Measurements from ENCODE around the gene TBC1D21.

TBC1D21 gene

GRCh38 chr15:73858062-73858461, 15.3 kb upstream of the TBC1D21 start:
- DNase-seq (ENCODE audit: low read depth in 3 of 3, low spot score in 1 of 3): no peak

- no peak for DNase-seq (ENCODE audit: low read depth in 3 of 3, low spot score in 1 of 3)
Measured at GRCh38 chr15:73862276-73862675, 11.1 kb upstream of the TBC1D21 start.

- DNase-seq (ENCODE audit: low read depth in 3 of 3, low spot score in 1 of 3): no peak
Measured at GRCh38 chr15:73865379-73865778, 8.0 kb upstream of the TBC1D21 start.

GRCh38 chr15:73865904-73866303, 7.5 kb upstream of the TBC1D21 start:
- DNase-seq (ENCODE audit: low read depth in 3 of 3, low spot score in 1 of 3): no peak

GRCh38 chr15:73866481-73866880, 6.9 kb upstream of the TBC1D21 start:
- no peak for DNase-seq (ENCODE audit: low read depth in 3 of 3, low spot score in 1 of 3)

- DNase-seq (ENCODE audit: low read depth in 3 of 3, low spot score in 1 of 3): no peak
Measured at GRCh38 chr15:73866881-73867410, 6.4 kb upstream of the TBC1D21 start.

GRCh38 chr15:73867426-73867825, 5.9 kb upstream of the TBC1D21 start:
- DNase-seq (ENCODE audit: low read depth in 3 of 3, low spot score in 1 of 3): no peak

- DNase-seq (ENCODE audit: low read depth in 3 of 3, low spot score in 1 of 3): no peak
Measured at GRCh38 chr15:73867956-73868355, 5.4 kb upstream of the TBC1D21 start.

GRCh38 chr15:73869216-73869995, 4.0 kb upstream of the TBC1D21 start:
- DNase-seq (ENCODE audit: low read depth in 3 of 3, low spot score in 1 of 3): no peak

GRCh38 chr15:73870700-73871408, 2.5 kb upstream of the TBC1D21 start:
- DNase-seq (ENCODE audit: low read depth in 3 of 3, low spot score in 1 of 3): no peak

GRCh38 chr15:73872346-73872745, 1.0 kb upstream of the TBC1D21 start:
- DNase-seq (ENCODE audit: low read depth in 3 of 3, low spot score in 1 of 3): no peak

- DNase-seq (ENCODE audit: low read depth in 3 of 3, low spot score in 1 of 3): no peak
Measured at GRCh38 chr15:73873889-73874511, 636 bp downstream of the TBC1D21 start.

- DNase-seq (ENCODE audit: low read depth in 3 of 3, low spot score in 1 of 3): no peak
Measured at GRCh38 chr15:73879426-73879825, 6.1 kb downstream of the TBC1D21 start.

GRCh38 chr15:73881579-73882320, 8.4 kb downstream of the TBC1D21 start:
- no peak for DNase-seq (ENCODE audit: low read depth in 3 of 3, low spot score in 1 of 3)

GRCh38 chr15:73882761-73883419, 9.5 kb downstream of the TBC1D21 start:
- DNase-seq (ENCODE audit: low read depth in 3 of 3, low spot score in 1 of 3): no peak

- DNase-seq (ENCODE audit: low read depth in 3 of 3, low spot score in 1 of 3): no peak
Measured at GRCh38 chr15:73884159-73884558, 10.8 kb downstream of the TBC1D21 start.

GRCh38 chr15:73885954-73886700, 12.8 kb downstream of the TBC1D21 start:
- DNase-seq (ENCODE audit: low read depth in 3 of 3, low spot score in 1 of 3): no peak

- no peak for DNase-seq (ENCODE audit: low read depth in 3 of 3, low spot score in 1 of 3)
Measured at GRCh38 chr15:73886717-73887345, 13.5 kb downstream of the TBC1D21 start.

GRCh38 chr15:73887481-73887880, 14.1 kb downstream of the TBC1D21 start:
- no peak for DNase-seq (ENCODE audit: low read depth in 3 of 3, low spot score in 1 of 3)
